Islet precursor cell (in vitro differentiated cells): ENCODE data around the gene HYAL2.

Source experiments
- DNase-seq: peaks from one replicate; pipeline ENCODE4 v3.0.0-alpha.2; 2018

Gene HYAL2

GRCh38 chr3:50322386-50323091 is at the start of gene HYAL2:
Gene HYAL2, minus strand, starts transcription at chr3:50322745. Its CDS starts 2,256 bp downstream, at chr3:50320489.
- no peak for DNase-seq

GRCh38 chr3:50371133-50371685 is 48.7 kb upstream of the HYAL2 start:
- DNase-seq: no peak

GRCh38 chr3:50370594-50370993 is 48.0 kb upstream of the HYAL2 start:
- DNase-seq: no peak

GRCh38 chr3:50369012-50369670 is 46.6 kb upstream of the HYAL2 start:
- DNase-seq: no peak

- DNase-seq: no peak
These were observed 43.3 kb upstream of the HYAL2 start for GRCh38 chr3:50365842-50366220.

- peak; percentile 95 for DNase-seq
These were observed 42.7 kb upstream of the HYAL2 start for GRCh38 chr3:50365080-50365841.

GRCh38 chr3:50364573-50365079 is 42.1 kb upstream of the HYAL2 start:
- no peak for DNase-seq

- DNase-seq: no peak
These were observed 37.2 kb upstream of the HYAL2 start for GRCh38 chr3:50359760-50360110.

GRCh38 chr3:50358911-50359759 is 36.6 kb upstream of the HYAL2 start, which contains the start of gene TMEM115:
Gene TMEM115, minus strand, starts transcription at chr3:50359521. Its CDS starts 458 bp downstream, at chr3:50359063.
- DNase-seq: peak; percentile 99

GRCh38 chr3:50358355-50358910 is 35.9 kb upstream of the HYAL2 start:
- no peak for DNase-seq

GRCh38 chr3:50357481-50357880 is 34.9 kb upstream of the HYAL2 start:
- DNase-seq: no peak

GRCh38 chr3:50356553-50356952 is 34.0 kb upstream of the HYAL2 start:
- no peak for DNase-seq

GRCh38 chr3:50355829-50356552 is 33.4 kb upstream of the HYAL2 start:
- no peak for DNase-seq

GRCh38 chr3:50354850-50355249 is 32.3 kb upstream of the HYAL2 start:
- DNase-seq: no peak

- no peak for DNase-seq
These were observed 31.7 kb upstream of the HYAL2 start for GRCh38 chr3:50354186-50354764.

- no peak for DNase-seq
These were observed 30.9 kb upstream of the HYAL2 start for GRCh38 chr3:50353245-50354004.

- no peak for DNase-seq
These were observed 30.2 kb upstream of the HYAL2 start for GRCh38 chr3:50352781-50353180.

- DNase-seq: no peak
These were observed 28.8 kb upstream of the HYAL2 start for GRCh38 chr3:50351323-50351697.

GRCh38 chr3:50350527-50351322 is 28.2 kb upstream of the HYAL2 start, which contains the start of the genes CYB561D2 and NPRL2:
Gene CYB561D2, plus strand, starts transcription at chr3:50350862. Its CDS starts 572 bp downstream, at chr3:50351434.
Gene NPRL2, minus strand, starts transcription at chr3:50350775. Its CDS starts 123 bp downstream, at chr3:50350652.
- DNase-seq: peak; percentile 98
